ENCODE measurements around the gene TWIST1. TPM values are rescaled to one million over a fixed set of nuclear protein-coding genes. Genes with fewer than 3 reads are reported as not detected.

The TWIST1 gene
- total RNA-seq, 4 donors from 2014 or later, result 1.9 TPM; not detected in 3

- intact Hi-C loops (cut with DNase I; ENCODE audit: low total_unique reads) (no loop called here), in situ Hi-C loops (cut with MboI; ENCODE audit: low sequenced_read_pairs in 4 of 4) (no loop called here)
- no peak overlapping the region for H3K4me3 ChIP-seq
- TF ChIP-seq POLR2A (IDR thresholded peaks at IDR 0.05) (no peak), CTCF (IDR thresholded peaks at IDR 0.05 in 4 of 5, conservative IDR thresholded peaks at IDR 0.05 in 1 of 5) (no peak)
- H3K36me3 ChIP-seq, result no peaks in the 10 kb centered on the region
- H3K4me1 ChIP-seq, result peaks cover 0 to 15% of the 10 kb centered on the region in 2 donors
- peaks cover 70 to 96% (median 84%) of the 10 kb centered on the region in 3 donors for H3K27me3 ChIP-seq
- DNase-seq (no peak), ATAC-seq (no peak)
- no peaks in the 10 kb centered on the region for H3K9me3 ChIP-seq
- H3K27ac ChIP-seq, result no peak overlapping the region
These were observed 2.9 kb downstream of the TWIST1 start for GRCh38 chr7:19114551-19114855.

DNA sequence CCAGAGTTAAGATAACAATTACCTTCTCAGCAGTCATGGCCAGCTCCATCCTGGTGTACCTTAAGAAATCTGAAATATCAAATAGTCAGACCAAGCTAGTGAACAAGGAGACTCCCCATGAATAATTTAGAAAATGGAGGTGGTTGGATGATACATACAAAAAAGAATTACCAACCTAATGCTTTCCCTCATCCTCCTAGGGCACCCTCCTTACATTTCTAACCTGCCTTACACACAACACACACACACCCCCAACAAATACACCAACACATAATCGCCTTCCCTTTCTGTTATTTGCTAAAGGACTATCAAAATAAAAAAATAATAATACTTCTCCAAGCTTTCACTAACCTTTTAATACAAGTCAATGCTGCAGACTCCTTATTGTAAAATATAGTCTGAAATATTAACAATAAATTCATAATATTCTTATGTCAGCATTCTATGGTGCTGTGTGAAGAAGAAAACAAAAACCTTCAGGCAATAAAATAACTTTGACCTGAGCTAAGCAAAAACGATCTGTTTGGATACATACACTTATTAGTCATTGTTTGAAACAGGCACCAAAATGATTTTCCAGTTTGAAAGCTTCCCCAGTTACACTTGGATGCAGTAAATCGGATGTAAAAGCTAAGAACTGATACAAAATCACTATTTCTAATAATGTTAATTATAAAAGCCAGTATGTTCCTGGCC, 3.4 kb downstream of the TWIST1 start:
- Histone ChIP-seq H3K4me3 (no peak overlapping the region), H3K27ac (no peak overlapping the region), H3K27me3 (peaks cover 70 to 96% (median 85%) of the 10 kb centered on the region in 3 donors), H3K4me1 (peaks cover 0 to 15% of the 10 kb centered on the region in 2 donors), H3K9me3 (no peaks in the 10 kb centered on the region), H3K36me3 (no peaks in the 10 kb centered on the region)
- DNase-seq (no peak), ATAC-seq (no peak)
- in situ Hi-C loops (cut with MboI; ENCODE audit: low sequenced_read_pairs in 4 of 4), result no loop called here
- TF ChIP-seq POLR2A (IDR thresholded peaks at IDR 0.05) (no peak), CTCF (IDR thresholded peaks at IDR 0.05 in 4 of 5, conservative IDR thresholded peaks at IDR 0.05 in 1 of 5) (no peak)
- intact Hi-C loops (cut with DNase I; ENCODE audit: low total_unique reads), result no loop called here

DNA sequence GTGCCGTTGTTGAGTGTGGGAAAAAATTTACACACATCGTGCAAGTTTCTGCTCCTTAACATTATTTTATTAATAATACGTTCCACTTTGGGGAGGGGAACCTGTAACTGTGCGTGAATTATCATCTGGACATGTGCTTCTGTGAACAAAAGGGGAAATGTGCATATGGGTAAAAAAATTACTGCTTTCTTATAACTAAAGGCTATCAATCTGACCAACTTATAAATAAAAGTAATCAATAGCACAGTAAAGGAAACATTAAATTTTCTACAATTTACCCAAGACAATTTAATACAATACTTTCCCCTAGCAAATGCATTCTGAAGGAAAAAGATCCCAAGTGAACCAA, 4.5 kb downstream of the TWIST1 start:
- Histone ChIP-seq H3K4me3 (no peak overlapping the region), H3K27ac (no peak overlapping the region), H3K27me3 (peaks cover 70 to 96% (median 83%) of the 10 kb centered on the region in 3 donors), H3K9me3 (no peaks in the 10 kb centered on the region), H3K4me1 (peaks cover 0 to 10% of the 10 kb centered on the region in 2 donors), H3K36me3 (no peaks in the 10 kb centered on the region)
- in situ Hi-C loops (cut with MboI; ENCODE audit: low sequenced_read_pairs in 4 of 4), result no loop called here
- no peak for DNase-seq
- ATAC-seq, result no peak
- intact Hi-C loops (cut with DNase I; ENCODE audit: low total_unique reads), result no loop called here
- TF ChIP-seq CTCF (IDR thresholded peaks at IDR 0.05 in 4 of 5, conservative IDR thresholded peaks at IDR 0.05 in 1 of 5) (no peak), POLR2A (IDR thresholded peaks at IDR 0.05) (no peak)

GRCh38 chr7:19112274-19113001, 5.0 kb downstream of the TWIST1 start:
- intact Hi-C loops (cut with DNase I; ENCODE audit: low total_unique reads), result no loop called here
- H3K4me1 ChIP-seq, result peaks cover 0 to 5% of the 10 kb centered on the region in 2 donors
- no peaks in the 10 kb centered on the region for H3K9me3 ChIP-seq
- in situ Hi-C loops (cut with MboI; ENCODE audit: low sequenced_read_pairs in 4 of 4), result no loop called here
- TF ChIP-seq CTCF (IDR thresholded peaks at IDR 0.05 in 4 of 5, conservative IDR thresholded peaks at IDR 0.05 in 1 of 5) (no peak), POLR2A (IDR thresholded peaks at IDR 0.05) (no peak)
- no peak overlapping the region for H3K27ac ChIP-seq
- no peaks in the 10 kb centered on the region for H3K36me3 ChIP-seq
- H3K4me3 ChIP-seq, result no peak overlapping the region
- peaks cover 72 to 96% (median 83%) of the 10 kb centered on the region in 3 donors for H3K27me3 ChIP-seq
- DNase-seq (no peak), ATAC-seq (no peak)
